Gastroesophageal sphincter (tissue), 3 donors: Measurements from ENCODE around the gene RAP1GAP.

Experiments used
- CTCF ChIP-seq, 4 experiments: fragments of 200-600 bp in 2 of 4; fragments of 450-650 bp in 2 of 4; sonication (generic) in 1 of 4; IDR thresholded peaks; one replicate each; pipeline ENCODE4 v1.5.1; 2017 to 2019; ENCODE audit warnings: antibody characterized with exemption in 4 of 4, mild to moderate bottlenecking in 2 of 4, moderate library complexity in 2 of 4
- EP300 ChIP-seq: sonication (generic); formaldehyde crosslinking; IDR thresholded peaks from one replicate; pipeline ENCODE4 v1.6.1; 2017; ENCODE audit warnings: antibody characterized with exemption, mild to moderate bottlenecking
- POLR2A ChIP-seq, 2 donors: fragments of 450-650 bp; IDR thresholded peaks; one replicate each; pipeline ENCODE4 v1.6.1; 2017; ENCODE audit warnings: antibody characterized with exemption in 2 of 2, mild to moderate bottlenecking in 2 of 2, moderate library complexity in 1 of 2
- POLR2AphosphoS5 ChIP-seq: sonication (generic); formaldehyde crosslinking; IDR thresholded peaks from one replicate; pipeline ENCODE4 v1.6.1; 2017; ENCODE audit warnings: antibody characterized with exemption

GRCh38 chr1:21587602-21587953 is 81.6 kb downstream of the RAP1GAP start:
- no peak for TF ChIP-seq POLR2A (IDR thresholded peaks at IDR 0.05)
- TF ChIP-seq CTCF (IDR thresholded peaks at IDR 0.05) = no peak
- no peak for TF ChIP-seq EP300
- TF ChIP-seq POLR2AphosphoS5 = no peak
